Lower leg skin (tissue), 3 donors: Measurements from ENCODE around the gene ACLY.

Source experiments
- CTCF ChIP-seq, 3 donors: fragments of 450-650 bp; IDR thresholded peaks; one replicate each; pipeline ENCODE4 v1.5.1; 2016; ENCODE audit warnings: antibody characterized with exemption in 3 of 3, mild to moderate bottlenecking in 3 of 3, moderate library complexity in 2 of 3
- POLR2A ChIP-seq, 2 donors: fragments of 450-650 bp; IDR thresholded peaks; one replicate each; pipeline ENCODE4 v1.6.1; 2016 to 2017; ENCODE audit warnings: antibody characterized with exemption in 2 of 2, mild to moderate bottlenecking in 1 of 2, moderate library complexity in 1 of 2

GRCh38 chr17:41962111-41962510 is 43.4 kb upstream of the ACLY start:
- TF ChIP-seq POLR2A (IDR thresholded peaks at IDR 0.05), result no peak
- no peak for TF ChIP-seq CTCF (IDR thresholded peaks at IDR 0.05)
